Esophagus muscularis mucosa (tissue), 3 donors: ENCODE results near the gene COLEC12.

ENCODE experiments used
- POLR2A ChIP-seq: fragments of 450-650 bp; IDR thresholded peaks from one replicate; pipeline ENCODE4 v1.6.1; 2017; ENCODE audit warnings: antibody characterized with exemption, moderate library complexity, mild to moderate bottlenecking, low read depth
- TF ChIP-seq, protein P1 (sequence below), 3 experiments: fragments of 200-600 bp in 2 of 3; fragments of 450-650 bp in 1 of 3; sonication (generic) in 2 of 3; IDR thresholded peaks; one replicate each; pipeline ENCODE4 v1.5.1; 2017 to 2019; ENCODE audit warnings: antibody characterized with exemption in 3 of 3, mild to moderate bottlenecking in 2 of 3, moderate library complexity in 1 of 3

- no peak for TF ChIP-seq POLR2A
- TF ChIP-seq, protein P1, sequence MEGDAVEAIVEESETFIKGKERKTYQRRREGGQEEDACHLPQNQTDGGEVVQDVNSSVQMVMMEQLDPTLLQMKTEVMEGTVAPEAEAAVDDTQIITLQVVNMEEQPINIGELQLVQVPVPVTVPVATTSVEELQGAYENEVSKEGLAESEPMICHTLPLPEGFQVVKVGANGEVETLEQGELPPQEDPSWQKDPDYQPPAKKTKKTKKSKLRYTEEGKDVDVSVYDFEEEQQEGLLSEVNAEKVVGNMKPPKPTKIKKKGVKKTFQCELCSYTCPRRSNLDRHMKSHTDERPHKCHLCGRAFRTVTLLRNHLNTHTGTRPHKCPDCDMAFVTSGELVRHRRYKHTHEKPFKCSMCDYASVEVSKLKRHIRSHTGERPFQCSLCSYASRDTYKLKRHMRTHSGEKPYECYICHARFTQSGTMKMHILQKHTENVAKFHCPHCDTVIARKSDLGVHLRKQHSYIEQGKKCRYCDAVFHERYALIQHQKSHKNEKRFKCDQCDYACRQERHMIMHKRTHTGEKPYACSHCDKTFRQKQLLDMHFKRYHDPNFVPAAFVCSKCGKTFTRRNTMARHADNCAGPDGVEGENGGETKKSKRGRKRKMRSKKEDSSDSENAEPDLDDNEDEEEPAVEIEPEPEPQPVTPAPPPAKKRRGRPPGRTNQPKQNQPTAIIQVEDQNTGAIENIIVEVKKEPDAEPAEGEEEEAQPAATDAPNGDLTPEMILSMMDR (IDR thresholded peaks at IDR 0.05), result no peak
Observed at GRCh38 chr18:404061-404636, 96.4 kb downstream of the COLEC12 start.
